ENCODE data around the gene DBR1.
"Not testable (repeated sequence)": the region's sequence is repeated elsewhere in the genome, so short reads cannot be mapped to it uniquely, and the experiment has no call there.

The DBR1 gene

DNA sequence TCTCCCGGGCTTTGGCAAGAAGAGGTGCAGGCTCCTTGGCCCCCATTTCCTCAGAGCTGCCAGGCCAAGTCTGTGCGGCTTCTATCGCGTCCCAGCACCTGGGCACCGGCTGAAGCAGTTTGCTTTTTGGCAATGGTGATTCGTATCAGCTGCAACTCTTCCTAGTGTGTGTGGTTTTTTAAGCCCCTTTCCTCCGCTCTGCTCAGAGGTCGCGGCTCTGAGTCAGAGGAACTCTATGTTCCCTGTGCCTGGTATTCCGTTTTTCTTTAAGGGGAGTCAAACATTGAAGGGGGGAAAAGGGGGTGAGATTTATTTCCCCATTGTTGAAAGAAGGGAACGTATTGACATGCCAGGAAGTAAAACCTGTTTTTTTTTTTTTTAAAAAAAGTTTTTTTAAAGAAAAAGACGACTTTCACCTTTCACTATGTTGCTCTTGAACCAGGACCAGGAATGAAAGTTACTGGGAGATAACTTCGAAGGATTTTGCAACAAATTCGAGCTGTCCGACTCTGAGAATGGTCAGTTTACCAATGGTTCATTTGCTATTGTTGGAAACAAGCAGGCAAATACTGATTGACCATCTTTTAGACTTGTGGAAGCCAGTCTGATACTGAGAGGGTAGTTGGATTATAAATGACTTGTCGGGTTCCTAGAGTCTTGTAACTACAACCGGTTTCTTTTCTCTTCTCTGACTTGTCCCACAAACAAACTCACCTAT, 13.5 kb upstream of the DBR1 start:
- in situ Hi-C loops (cut with HindIII; ENCODE audit: low pct_ligation_motif_present, low pct_unique_long_range_greater_than_20kb, low sequenced_read_pairs), result no loop called here
- DNase-seq, result peak; percentile 52

DNA sequence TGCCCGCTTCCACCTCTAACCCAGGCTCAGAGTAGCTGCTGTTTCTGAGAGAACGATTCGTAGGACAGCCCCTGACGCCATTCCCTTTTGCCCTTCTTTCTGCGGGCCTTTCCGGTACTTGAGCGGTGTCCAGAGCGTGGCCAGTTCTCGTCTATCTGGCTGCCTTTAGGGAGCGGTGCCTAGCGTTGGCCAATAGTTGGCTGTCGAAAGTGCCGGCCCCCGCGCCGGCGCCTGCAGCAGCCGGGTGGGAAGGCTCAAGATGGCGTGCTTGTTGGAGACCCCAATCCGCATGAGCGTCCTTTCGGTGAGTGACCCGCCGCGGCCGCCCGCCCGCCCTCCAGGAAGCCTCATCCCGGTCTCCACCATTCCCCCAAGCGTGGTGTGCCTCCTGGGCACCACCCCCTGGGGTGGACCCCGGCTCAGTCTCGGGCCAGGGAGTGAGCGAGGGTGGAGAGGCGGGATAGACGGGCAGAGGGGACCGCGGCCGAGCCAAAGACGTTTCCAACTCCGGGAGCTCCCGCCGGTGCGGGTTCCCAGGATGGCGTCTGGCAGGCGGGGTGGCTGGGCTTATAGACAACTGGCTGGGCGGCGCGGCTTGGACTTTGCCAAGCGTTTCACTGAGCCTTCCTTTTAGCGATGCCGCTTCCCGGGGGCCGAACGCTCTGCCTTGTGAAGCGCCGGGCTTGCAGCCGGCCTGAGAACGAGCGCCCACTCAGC, 12.7 kb upstream of the DBR1 start, which contains the start of gene ARMC8:
ARMC8 (plus strand) TSS at position 6 of the 717 bp plus-strand sequence; CDS start at position 260, 254 bp downstream.
- in situ Hi-C loops (cut with HindIII; ENCODE audit: low pct_ligation_motif_present, low pct_unique_long_range_greater_than_20kb, low sequenced_read_pairs), result no loop called here
- DNase-seq, result peak; percentile 37

DNA sequence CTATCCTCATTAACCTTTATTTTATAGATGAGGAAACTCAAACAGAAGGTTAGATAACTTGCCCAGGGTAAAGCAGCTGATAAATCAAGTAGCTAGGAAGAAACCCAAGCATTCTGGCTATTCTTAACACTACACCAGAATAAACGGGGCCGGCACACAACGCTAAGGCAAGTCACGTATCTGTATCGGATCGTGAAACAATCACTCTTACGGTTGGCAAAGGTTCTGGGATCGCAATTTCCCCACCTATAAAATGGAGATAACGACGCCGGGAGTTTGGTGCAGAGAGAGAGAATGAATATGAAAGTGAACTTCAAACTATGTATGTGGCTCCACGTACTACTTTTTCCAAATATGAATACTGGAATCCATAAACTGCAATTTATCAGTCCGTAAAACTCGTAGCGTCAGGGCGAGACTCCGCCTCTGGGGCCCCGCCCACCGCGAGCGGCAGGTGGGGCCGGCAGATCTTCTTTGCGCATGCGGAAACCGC, 12.1 kb upstream of the DBR1 start:
- DNase-seq, result peak; percentile 88
- in situ Hi-C loops (cut with HindIII; ENCODE audit: low pct_ligation_motif_present, low pct_unique_long_range_greater_than_20kb, low sequenced_read_pairs), result no loop called here

DNA sequence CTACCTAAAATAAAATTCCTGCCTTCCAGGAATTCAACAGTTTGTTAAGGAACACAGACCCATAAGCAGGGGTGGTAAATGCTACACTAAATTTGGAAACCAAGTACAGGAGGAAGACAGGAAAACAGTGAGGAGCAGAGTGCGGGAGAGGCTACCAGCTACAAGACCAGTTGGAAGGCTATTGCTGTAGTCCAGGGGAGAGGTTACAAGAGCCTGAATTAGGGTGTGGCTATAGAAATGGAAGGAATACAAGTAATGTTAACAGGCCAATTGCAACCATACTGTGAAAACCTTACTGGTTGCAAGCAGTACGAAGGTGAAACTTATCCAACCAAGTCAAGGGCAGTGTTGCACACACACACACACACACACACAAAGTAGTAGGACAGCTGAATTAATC, 11.5 kb upstream of the DBR1 start:
- in situ Hi-C loops (cut with HindIII; ENCODE audit: low pct_ligation_motif_present, low pct_unique_long_range_greater_than_20kb, low sequenced_read_pairs), result no loop called here
- no peak for DNase-seq

DNA sequence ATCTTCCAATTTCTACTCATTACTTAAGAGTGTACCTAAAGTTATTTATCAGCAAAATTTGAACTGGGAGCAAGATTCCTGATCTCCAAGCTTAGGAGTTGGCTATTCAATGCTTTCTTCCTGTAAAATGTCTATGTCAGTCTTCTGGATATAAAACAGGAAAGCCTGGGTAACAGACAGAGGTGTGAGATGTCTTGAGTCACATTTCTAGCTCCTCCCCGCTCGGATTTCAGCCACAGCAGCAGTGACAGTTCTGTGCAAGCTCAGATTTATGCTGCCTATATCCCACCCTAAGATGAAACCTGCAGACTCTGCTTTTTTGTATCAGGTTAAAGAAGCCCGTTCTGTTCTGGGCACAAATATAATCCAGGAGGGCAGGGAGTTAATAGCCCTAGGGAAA, 10.3 kb upstream of the DBR1 start:
- no peak for DNase-seq
- in situ Hi-C loops (cut with HindIII; ENCODE audit: low pct_ligation_motif_present, low pct_unique_long_range_greater_than_20kb, low sequenced_read_pairs), result no loop called here

DNA sequence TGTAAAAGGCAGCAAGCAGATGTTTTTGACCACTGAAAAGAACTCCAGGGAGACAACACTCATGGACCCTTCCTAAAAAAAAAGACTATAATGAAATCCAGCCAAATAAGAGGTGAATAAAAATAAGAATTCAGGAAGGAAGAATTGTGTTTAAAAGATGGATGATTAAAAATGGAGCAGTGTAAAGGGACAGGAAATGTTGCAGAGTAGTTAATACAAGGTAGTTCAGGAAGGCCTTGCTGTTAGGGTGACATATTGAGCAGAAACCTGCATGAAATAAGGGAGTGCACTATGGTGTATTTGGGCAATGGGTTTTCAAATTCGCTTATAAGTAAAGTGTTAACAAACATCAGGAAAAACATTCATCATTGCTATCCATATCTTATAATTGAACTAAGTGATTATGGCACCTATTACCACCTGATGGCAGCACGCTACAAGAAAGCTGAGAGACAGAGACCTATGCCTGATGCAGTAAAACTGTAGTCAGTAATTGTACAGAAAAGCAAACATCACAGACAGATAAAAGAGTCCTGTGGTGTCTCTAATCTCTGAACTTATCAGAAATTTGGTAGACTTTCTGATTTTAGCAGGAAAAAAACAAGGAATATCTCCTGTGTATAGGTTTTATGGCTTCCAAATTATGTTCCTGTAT, 5.8 kb upstream of the DBR1 start:
- in situ Hi-C loops (cut with HindIII; ENCODE audit: low pct_ligation_motif_present, low pct_unique_long_range_greater_than_20kb, low sequenced_read_pairs), result no loop called here
- peak; percentile 45 for DNase-seq

DNA sequence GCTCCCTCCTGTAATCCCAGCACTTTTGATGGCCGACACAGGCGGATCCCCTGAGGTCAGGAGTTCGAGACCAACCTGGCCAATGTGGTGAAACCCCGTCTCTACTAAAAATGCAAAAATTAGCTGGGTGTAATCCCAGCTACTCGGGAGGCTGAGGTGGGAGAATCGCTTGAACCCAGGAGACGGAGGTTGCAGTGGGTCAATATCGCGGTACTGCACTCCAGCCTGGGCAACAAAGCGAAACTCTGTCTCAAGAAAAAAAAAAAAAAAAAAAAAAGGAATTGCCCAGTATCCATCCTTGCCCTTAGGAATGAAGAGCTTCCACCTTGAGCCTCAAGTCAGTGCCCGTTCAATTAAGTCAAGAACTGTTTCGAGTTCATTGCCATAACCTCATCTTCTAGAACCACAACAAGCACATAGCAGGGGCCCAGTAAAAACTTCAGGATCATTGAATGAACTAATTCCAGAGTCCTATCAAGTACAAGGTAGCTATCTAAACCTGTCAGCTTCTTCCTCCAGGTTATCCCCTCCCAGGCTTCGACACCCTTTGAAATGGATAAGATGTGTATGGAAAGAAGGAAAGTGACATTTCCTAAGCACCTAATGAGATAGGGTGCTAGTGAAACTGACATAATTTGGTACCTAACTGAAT, 826 bp downstream of the DBR1 start:
- DNase-seq, result no peak
- in situ Hi-C loops (cut with HindIII; ENCODE audit: low pct_ligation_motif_present, low pct_unique_long_range_greater_than_20kb, low sequenced_read_pairs), result no loop called here

DNA sequence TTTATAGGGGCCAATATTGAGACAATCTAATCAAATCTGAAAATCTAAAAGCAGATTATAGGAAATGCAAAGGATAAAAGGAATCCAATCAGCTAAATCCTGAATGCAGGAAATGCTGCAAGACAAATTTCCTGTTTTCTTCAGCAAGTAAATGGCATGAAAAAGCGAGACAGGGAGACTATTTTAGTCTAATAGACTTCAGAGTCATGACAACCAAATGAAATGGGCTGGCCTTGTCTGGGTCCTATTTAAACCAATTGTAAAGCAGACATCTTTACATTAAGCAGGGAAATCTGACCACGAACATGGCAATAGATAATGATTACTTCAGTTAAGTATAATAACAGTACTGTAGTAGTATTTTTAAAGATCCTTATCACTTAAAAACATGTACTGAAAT, 2.1 kb downstream of the DBR1 start:
- no peak for DNase-seq
- in situ Hi-C loops (cut with HindIII; ENCODE audit: low pct_ligation_motif_present, low pct_unique_long_range_greater_than_20kb, low sequenced_read_pairs), result no loop called here

DNA sequence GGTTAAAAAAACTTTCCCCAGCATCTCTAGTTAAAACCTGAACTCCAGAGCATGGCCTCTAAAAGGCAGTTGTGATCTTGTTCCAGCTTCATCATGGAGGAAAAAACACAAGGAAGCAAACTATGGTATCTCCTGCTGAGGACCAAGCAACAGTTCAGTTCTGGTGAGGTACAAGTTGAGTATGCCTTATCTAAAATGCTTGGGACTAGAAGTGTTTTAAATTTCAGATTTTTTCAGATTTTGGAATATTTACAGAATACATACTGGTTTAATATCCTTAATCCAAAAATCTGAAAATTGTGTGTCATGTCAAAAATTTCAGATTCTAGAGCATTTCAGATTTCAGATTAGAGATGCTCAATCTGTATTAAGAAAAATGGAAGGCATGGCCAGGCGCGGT, 9.7 kb downstream of the DBR1 start:
- in situ Hi-C loops (cut with HindIII; ENCODE audit: low pct_ligation_motif_present, low pct_unique_long_range_greater_than_20kb, low sequenced_read_pairs), result no loop called here

DNA sequence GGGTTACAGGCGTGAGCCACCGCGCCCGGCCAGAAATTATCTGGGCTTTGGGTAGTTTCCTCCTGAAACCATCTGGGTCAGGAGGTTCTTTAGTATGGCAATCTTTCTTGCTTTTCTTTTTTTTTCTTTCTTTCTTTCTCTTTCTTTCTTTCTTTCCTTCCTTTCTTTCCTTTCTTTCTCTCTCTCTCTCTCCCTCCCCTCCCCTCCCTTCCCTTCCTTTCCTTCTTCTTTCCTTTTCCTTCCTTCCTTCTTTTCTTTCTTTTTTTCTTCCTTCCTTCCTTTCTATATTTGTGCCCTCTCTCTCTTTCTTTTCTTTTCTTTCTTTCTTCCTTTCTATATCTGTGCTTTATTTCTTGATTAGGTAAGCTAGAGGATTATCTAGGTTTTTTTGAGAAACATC, 17.0 kb downstream of the DBR1 start:
- DNase-seq, result no peak
- in situ Hi-C loops (cut with HindIII; ENCODE audit: low pct_ligation_motif_present, low pct_unique_long_range_greater_than_20kb, low sequenced_read_pairs), result no loop called here

More for the DNA sequence above, 9.7 kb downstream of the DBR1 start:
- no peak for DNase-seq

DNA sequence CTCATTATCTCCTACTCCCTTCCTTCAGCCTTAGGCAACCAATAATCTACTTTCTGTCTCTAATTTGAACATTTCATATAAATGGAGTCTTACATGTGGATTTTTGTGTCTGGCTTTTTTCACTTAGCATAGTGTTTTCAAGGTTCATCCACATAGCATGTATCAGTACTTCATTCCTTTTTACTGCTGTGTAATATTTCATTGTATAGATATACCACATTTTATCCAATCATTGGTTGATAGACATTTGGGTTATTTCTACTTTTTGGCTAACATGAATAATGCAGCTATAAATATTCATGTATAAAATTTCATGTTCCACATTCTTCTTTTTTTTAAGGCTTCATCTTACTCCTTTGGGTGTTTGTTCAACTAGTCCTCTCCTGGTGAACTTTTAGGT, 20.2 kb downstream of the DBR1 start:
- in situ Hi-C loops (cut with HindIII; ENCODE audit: low pct_ligation_motif_present, low pct_unique_long_range_greater_than_20kb, low sequenced_read_pairs), result no loop called here
- no peak for DNase-seq

DNA sequence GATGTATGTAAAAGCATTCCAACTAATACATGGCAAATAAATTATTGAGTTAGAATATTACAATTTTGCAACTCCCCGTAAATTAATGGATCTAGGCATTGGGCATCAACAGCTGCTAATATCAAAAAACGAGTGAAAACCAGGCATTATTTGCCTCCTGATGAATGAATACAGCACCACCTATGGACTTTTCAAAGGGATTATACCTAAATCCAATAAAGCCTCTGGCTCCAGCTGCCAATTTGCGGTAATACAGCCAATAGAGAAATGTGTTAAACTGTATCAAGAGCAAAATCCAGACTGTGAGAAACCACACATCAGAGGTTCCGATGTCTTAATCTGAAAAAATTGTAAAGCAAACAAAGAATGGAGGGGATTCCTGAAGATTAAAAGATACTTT, 26.2 kb downstream of the DBR1 start:
- in situ Hi-C loops (cut with HindIII; ENCODE audit: low pct_ligation_motif_present, low pct_unique_long_range_greater_than_20kb, low sequenced_read_pairs), result no loop called here

DNA sequence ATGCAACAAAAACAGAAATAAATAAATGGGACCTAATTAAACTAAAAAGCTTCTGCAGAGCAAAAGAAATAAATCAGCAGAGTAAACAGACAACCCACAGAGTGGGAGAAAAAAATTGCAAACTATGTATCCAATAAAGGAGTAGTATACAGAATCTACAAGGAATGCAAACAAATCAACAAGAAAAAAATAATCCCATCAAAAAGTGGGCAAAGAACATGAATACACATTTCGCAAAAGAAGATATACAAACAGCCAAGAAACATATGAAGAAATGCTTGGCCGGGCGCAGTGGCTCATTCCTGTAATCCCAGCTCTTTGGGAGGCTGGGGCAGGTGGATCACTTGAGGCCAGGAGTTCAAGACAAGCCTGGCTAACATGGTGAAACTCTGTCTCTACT, 32.5 kb downstream of the DBR1 start:
- in situ Hi-C loops (cut with HindIII; ENCODE audit: low pct_ligation_motif_present, low pct_unique_long_range_greater_than_20kb, low sequenced_read_pairs); DNase-seq: not testable (repeated sequence)

More for the DNA sequence above, 26.2 kb downstream of the DBR1 start:
- no peak for DNase-seq

DNA sequence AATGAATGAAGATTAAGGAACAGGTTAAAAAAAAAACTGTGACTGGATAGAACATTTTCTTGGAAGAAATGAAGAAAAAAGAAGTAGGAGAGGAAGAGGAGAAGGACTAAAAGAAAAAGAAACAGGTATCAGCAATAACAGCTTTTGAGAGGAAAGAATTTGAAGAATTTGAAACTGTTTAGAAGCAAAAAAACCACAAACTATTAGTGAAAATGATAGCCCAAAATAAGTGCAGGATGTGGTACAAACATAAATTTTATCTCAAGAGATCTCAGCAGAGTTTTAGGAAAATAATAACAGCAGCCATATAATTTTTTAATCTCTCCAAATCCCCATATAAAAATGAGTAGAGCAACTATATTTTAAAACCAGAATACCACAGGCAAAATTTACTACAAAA, 33.8 kb downstream of the DBR1 start:
- no peak for DNase-seq
- in situ Hi-C loops (cut with HindIII; ENCODE audit: low pct_ligation_motif_present, low pct_unique_long_range_greater_than_20kb, low sequenced_read_pairs), result no loop called here

DNA sequence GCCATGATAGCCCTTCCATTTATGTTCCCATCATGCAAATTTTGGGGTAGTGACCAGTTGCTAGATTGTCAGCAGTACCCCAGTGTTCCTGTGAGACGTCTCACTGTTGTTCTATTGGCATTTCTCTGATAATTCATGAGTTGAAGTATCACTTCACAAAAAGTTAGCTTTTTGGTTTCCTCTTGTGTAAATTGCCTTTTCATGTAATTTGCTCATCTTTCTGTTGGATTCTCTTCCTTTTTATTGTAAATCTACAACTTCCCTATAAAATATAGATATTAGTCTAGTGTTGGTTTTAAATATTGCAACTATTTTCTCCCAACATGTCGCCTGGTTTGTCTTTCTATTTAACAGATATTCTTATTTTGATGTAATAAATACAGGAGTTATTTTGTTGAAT, 35.0 kb downstream of the DBR1 start:
- in situ Hi-C loops (cut with HindIII; ENCODE audit: low pct_ligation_motif_present, low pct_unique_long_range_greater_than_20kb, low sequenced_read_pairs), result no loop called here
- no peak for DNase-seq

DNA sequence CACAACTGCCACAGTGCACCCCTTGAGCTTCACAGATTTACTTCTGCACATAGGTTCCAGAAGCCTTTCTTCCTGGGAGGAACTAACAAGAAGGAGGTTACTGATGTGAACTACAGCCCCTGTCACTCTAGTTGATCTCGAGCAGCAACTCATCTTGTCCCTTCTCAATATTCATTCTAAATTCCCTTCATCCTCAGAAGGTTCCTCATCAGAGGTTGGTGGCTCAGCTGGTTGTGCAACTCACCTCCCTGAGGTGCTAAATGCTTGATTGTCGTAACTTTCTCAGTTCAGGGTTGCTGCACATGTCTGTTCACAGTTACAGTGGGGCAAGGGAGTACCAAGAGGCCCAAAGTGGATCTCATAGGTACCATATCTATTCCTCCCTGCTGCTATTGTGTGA, 36.9 kb downstream of the DBR1 start:
- DNase-seq, result no peak
- in situ Hi-C loops (cut with HindIII; ENCODE audit: low pct_ligation_motif_present, low pct_unique_long_range_greater_than_20kb, low sequenced_read_pairs), result no loop called here

DNA sequence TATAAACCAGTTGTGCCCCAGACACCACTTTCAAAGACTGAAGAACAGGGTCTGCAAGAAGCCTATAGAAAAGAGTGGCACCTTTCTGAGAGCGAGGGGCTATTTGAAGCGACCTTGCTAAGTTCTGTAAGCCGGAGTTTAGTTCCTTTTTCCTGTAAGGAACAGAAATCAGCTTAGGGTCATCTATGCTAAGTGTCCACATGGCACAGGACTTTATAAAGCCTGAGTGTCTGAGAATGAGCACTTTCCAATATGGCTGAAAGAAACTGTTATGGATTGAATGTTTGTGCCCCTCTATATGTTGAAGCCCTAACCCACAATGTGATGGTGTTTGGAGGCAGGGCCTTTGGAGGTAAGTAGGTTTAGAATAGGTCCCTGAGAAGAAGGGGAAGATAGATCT, 38.5 kb downstream of the DBR1 start:
- in situ Hi-C loops (cut with HindIII; ENCODE audit: low pct_ligation_motif_present, low pct_unique_long_range_greater_than_20kb, low sequenced_read_pairs), result no loop called here
- DNase-seq, result no peak

DNA sequence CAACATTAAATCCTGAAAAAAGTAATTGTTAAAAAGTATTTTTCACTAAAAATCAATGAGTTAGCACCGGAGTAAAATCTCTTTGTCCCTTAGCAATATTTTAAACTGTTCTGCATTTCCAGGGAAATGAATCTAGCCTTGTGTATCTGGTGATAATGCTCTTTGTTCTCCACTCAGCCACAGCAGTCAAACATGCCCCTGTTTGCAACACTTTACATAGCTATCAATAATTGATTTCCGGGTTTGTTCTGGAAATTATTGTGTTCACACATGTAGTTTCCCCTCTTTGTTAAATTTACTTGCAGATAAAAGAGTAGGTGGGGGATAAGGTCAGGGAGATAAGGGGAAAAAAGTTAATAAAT, 38.9 kb downstream of the DBR1 start:
- in situ Hi-C loops (cut with HindIII; ENCODE audit: low pct_ligation_motif_present, low pct_unique_long_range_greater_than_20kb, low sequenced_read_pairs), result no loop called here
- no peak for DNase-seq

DNA sequence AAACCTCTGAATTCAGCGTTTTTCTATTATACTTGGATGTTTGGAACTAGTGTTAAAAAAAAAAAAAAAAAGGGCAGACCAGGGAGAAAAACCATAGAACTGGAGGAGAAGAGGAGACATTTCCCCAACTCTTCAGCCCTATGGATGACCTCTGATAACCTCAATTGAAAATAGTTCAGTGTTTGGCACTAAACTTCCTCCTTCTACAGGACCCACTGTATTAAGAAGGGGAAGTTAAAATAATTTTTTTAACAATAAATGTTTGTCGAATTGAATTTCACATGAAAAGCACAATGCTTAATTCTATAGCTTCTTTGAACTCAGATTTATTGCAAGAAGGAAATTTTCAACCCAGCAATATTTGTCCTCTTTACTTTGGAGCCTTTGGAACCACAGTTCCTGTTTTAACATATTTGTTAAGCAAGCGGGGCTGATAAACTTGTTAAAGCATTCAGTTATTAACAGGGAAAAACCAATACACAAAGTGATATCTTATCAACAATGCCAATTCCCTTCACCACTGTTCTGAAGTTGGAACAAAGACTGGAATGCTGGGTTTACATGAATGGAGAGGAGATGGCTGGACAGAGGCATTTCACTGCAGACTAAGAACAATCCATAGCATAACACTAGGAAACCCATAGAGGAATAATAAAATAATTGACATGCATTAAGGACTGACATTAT, 39.4 kb downstream of the DBR1 start:
- DNase-seq, result no peak

More for the DNA sequence above, 39.4 kb downstream of the DBR1 start:
- in situ Hi-C loops (cut with HindIII; ENCODE audit: low pct_ligation_motif_present, low pct_unique_long_range_greater_than_20kb, low sequenced_read_pairs), result no loop called here

Data from ACHN (cell line).